ENCODE data around the gene KRTAP12-1. TPM values are rescaled to one million over a fixed set of nuclear protein-coding genes. Genes with fewer than 3 reads are reported as not detected.
"Not testable (repeated sequence)": the region's sequence is repeated elsewhere in the genome, so short reads cannot be mapped to it uniquely, and the experiment has no call there.

Gene KRTAP12-1
- total RNA-seq, 2 donors from 2014 or later, result not detected

DNA sequence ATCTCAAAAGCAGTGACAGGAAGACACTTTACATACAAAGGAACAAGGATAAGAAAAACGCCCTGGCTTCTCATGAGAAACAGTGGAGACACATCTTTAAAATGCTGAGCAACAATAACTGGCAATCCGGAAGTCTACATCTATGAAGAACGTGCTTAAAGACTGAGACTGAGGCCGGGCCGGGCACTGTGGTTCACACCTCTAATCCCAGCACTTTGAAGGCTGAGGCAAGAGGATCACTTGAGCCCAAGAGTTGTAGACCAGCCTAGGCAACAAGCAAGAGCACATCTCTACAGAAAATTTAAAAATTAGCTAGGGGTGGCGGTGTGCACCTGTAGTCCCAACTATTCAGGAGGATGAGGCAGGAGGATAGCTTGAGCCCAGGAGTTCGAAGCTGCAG, 2.1 kb upstream of the KRTAP12-1 start:
- ATAC-seq, result no peak

DNA sequence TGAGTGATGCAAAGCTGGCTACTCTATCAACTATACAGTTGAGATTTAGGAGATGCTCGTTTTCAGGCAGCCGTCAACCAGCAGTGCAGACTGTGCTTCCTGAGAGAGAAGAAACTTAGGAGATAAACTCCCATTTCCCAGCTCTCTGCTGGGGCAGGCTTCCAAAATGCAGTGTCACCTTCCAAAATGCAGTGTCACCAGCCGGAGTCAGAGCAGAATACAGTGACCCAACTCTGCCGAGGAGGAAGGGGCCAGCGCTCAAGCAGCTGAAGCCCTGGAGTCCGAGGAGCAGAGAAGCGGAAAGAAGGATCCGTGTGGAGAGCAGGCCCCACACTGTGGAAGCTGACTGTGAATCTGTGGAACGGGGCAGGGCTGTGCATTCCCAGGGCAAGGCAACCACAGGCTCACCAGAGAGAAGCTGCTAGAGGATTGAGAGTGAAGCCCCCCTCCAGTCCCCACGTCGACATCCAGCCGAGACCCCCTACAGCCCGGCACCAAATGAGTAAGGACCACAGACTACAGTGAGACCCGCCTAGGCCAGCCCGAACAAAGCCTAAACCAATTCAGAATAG, 703 bp upstream of the KRTAP12-1 start:
- no peak for DNase-seq
- intact Hi-C loops (cut with DNase I), result no loop called here
- no peak for ATAC-seq

More for the DNA sequence above, 2.1 kb upstream of the KRTAP12-1 start:
- intact Hi-C loops (cut with DNase I), result no loop called here
- DNase-seq, result no peak

DNA sequence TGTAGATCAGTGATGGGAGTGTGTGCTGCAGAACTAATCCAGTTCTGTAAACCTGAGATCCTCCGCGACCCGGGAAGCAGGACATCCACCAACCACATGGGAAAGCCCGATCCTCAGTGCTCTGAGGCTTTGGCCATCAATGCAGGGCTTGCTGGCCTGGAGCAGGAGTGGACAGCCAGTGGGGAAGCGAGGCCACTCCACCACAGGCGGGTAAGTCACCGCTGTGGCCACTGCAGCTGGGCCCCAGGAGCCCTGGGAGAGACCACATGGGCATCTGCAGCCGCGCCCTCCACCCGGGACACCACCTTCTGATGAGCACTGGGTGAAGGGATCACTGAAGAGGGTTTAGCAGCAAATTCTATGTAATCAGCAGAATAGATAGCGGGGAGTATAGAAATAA, 811 bp downstream of the KRTAP12-1 start:
- no peak for ATAC-seq
- intact Hi-C loops (cut with DNase I), result no loop called here
- no peak for DNase-seq

GRCh38 chr21:44677881-44678280, 4.1 kb downstream of the KRTAP12-1 start:
- no peak for DNase-seq
- ATAC-seq, result no peak
- intact Hi-C loops (cut with DNase I), result no loop called here

GRCh38 chr21:44671911-44672310, 10.1 kb downstream of the KRTAP12-1 start:
- intact Hi-C loops (cut with DNase I), result no loop called here
- DNase-seq (no peak), ATAC-seq (no peak)

GRCh38 chr21:44670642-44671432, 11.1 kb downstream of the KRTAP12-1 start:
- intact Hi-C loops (cut with DNase I), result no loop called here
- ATAC-seq (no peak), DNase-seq (no peak)

- intact Hi-C loops (cut with DNase I), result no loop called here
- DNase-seq (no peak), ATAC-seq (no peak)
Measured at GRCh38 chr21:44667612-44668011, 14.4 kb downstream of the KRTAP12-1 start.

DNA sequence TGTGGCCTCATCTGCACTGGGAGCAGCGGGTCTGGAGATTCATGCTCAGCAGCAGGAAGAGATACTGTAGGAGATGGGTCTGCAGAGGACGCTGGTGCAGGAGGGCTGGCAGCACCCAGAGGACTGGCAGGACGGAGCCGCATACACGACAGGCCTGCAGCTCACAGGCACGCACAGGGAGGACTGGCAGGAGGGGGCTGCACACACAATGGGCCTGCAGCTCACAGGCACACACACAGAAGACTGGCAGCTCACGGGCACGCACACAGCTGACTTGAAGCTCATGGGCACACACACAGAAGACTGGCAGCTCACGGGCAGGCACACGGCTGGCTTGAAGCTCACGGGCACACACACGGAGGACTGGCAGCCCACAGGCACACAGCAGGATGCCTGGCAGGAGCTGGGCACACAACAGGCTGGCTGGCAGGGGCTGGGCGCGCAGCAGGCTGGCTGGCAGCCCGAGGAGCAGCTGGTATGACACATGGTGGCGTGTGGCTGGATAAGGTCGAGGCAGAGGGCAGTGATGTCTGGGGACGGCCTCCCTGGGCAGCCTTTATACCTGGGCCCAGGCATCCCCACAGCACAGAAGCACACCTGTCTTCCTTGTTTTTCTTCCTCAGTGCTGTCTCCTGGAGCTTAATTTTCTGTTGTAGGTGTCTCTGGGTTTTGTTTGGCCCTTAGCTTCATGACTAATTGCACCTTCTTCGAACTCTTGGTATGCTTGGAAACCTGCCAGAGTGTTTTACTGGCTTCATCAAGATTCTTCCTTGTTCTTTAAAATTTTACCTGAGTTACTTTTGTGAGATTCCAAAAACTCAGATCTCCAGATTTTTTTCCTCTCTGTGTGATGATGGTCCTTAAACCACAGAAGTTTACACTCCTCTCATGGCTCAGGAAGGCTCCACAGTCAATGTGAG, 15.3 kb downstream of the KRTAP12-1 start, which contains the start of gene KRTAP12-2:
Gene KRTAP12-2 (minus strand): TSS at position 527 of the 920 bp plus-strand sequence. CDS start 41 bp downstream, at position 486.
- ATAC-seq, result peak; percentile 89 to 98
- intact Hi-C loops (cut with DNase I), result no loop called here
- peak; percentile 61 for DNase-seq

GRCh38 chr21:44664691-44665090, 17.3 kb downstream of the KRTAP12-1 start:
- DNase-seq, result no peak
- intact Hi-C loops (cut with DNase I), result no loop called here

DNA sequence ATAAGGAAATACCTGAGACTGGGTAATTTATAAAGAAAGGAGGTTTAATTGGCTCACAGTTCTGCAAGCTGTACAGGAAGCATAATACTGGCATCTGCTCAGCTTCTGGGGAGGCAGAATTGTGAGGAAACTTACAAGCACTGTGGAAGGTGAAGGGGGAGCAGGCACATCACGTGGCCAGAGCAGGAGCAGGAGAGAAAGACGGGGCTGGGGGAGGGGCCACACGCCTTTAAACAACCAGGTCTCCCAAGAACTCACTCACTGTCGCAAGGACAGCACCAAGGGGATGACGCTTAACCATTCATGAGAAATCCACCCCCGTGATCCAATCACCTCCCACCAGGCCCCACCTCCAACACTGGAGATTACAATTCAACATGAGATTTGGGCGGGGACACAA, 20.4 kb downstream of the KRTAP12-1 start:
- DNase-seq; ATAC-seq; intact Hi-C loops (cut with DNase I): not testable (repeated sequence)

More at GRCh38 chr21:44664691-44665090, 17.3 kb downstream of the KRTAP12-1 start:
- no peak for ATAC-seq

DNA sequence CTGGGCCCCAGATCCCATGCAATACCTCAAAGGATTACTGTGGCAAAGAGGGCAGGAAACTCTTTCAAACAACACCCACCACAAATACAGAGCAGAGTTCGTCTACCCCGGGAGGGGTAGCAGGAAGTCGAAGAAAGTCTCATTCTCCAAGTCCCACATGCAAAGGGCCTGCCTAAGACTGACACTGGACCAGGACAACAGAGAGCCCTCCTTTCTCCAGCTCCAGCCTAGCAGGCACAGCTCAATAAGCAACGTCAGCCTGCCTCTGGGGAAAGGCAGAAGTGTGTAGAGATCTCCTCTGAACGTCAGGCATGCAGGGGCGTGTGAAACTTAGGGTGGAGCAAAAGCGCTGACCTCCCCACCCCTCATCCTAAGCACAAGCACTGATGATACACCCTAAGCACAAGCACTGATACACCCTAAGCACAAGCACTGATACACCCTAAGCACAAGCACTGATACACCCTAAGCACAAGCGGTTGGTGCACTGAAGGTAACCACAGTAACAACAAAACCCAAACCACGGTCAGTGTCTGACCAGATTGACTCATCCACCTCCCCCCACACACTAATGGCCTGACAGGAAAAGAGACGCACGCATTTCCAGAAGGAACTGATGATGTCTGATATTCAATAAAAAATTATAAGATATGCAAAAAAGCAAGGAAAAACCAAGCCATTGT, 22.9 kb downstream of the KRTAP12-1 start:
- intact Hi-C loops (cut with DNase I), result no loop called here
- ATAC-seq (no peak), DNase-seq (no peak)

DNA sequence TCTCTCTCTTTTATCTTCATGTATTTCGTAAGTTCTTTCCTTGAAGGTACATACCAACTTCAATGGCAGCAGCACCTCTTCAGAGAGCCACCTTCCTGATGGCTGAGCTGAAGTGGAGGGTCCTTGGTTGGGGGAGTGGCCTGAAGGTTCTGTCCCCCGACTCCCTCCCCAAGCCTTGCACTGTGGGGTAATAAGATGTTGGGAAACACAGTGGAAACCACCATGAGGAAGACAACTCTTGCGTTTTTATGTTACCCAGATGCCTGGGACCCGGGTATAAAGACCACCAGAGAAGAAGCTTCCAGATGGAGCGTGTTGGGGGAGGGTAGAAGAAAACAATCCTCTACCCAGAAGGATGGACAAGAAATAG, 23.4 kb downstream of the KRTAP12-1 start:
- no peak for ATAC-seq
- intact Hi-C loops (cut with DNase I), result no loop called here
- no peak for DNase-seq

GRCh38 chr21:44657635-44658540, 24.1 kb downstream of the KRTAP12-1 start, which contains the start of gene KRTAP12-3:
Gene KRTAP12-3, plus strand, starts transcription at chr21:44657932. Its CDS starts 48 bp downstream, at chr21:44657980.
- DNase-seq (no peak), ATAC-seq (peak in 1 of 2 donors; percentile 58)
- intact Hi-C loops (cut with DNase I), result no loop called here

- intact Hi-C loops (cut with DNase I), result no loop called here
- DNase-seq, result no peak
- no peak for ATAC-seq
Measured at GRCh38 chr21:44656868-44657267, 25.1 kb downstream of the KRTAP12-1 start.

DNA sequence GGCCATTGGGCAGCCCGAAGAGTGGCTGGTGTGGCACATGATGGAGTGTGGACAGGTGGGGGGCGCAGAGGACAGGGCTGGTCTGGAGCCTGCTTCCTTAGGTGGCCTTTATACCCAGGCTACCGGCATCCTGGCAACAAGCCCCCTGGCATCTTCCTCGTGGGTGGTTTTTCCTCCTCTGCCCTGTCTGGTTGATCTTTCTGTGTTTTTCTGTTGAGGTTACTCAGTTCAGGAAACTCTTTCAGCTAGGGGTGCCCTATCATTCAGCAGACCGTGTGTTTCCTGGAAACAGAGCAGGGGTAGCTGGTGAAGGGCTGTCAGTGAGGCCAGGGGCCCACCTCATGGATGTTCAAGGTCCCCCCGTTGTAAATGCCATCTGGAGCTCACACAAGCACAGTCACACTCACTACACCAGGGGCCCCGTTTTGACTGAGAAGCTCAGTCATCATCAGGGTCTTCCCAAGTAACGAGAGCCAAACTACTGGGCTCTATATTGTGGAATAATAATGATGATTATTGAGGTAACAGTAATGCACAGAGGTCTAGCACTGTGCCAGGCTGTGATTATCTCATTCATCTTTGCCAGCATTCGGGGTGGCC, 27.3 kb downstream of the KRTAP12-1 start, which contains the start of gene KRTAP12-4:
Gene KRTAP12-4 (minus strand): TSS at position 84 of the 600 bp plus-strand sequence. CDS start 45 bp downstream, at position 39.
- ATAC-seq (no peak), DNase-seq (no peak)
- intact Hi-C loops (cut with DNase I), result no loop called here

DNA sequence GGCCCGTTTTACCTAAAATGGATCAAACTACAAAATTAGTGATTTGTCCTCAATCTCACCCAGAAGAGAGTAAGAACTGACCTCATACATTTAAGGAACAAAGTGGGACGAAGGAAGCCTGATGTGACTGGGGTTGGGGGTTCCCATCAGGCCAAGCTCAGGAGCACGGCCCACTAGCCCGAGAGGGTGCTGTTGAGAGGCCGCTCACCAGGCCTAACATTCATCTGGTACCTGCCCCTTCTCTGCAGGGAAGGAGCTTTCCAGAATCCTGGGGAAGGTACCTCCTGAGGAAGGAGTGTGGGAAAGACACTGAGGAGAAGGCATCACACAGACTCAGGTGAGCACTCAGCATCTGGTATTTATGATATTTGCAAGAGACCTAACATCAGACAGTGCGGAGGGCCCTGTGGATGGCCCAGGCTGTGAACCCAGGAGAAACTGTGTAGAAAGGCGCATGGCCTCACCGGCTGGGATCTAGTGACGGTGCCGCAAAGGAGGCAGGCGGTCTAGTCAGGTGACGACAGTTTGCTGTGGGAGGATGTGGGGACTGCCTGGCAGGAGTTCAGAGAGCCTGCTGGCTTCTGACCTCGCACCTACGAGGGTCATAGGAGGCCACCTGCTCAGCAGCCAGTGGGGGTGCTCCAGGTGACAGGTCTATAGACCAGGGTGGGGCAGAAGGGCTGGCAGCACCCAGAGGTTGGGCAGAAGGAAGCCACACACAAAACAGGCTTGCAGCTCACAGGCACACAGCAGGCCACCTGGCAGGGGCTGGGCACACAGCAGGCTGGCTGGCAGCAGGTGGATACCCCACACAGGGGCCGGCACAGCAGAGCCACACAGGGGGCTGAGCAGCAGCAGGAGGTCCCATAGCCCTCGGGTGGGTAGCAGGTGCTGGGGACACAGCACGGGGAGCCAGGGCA, 28.0 kb downstream of the KRTAP12-1 start:
- DNase-seq (no peak), ATAC-seq (peak in 1 of 2 donors; percentile 34)
- intact Hi-C loops (cut with DNase I), result no loop called here

Measured in left cardiac atrium (tissue), 4 donors.